IPS-20b (cell line): ENCODE data around the gene PFAS.
"Not testable (repeated sequence)": the region's sequence is repeated elsewhere in the genome, so short reads cannot be mapped to it uniquely, and the experiment has no call there.

Source experiments
- H3K27ac ChIP-seq: one replicate; pipeline ENCODE4 v1.5.1; 2013; ENCODE audit warnings: low read length
- H3K27me3 ChIP-seq: 2 replicates; pipeline ENCODE4 v1.6.1; 2013; ENCODE audit warnings: mild to moderate bottlenecking, low read length, inconsistent platforms; ENCODE audit not compliant: insufficient read depth
- H3K36me3 ChIP-seq: 2 replicates; pipeline ENCODE4 v1.6.1; 2013; ENCODE audit warnings: low read depth, mild to moderate bottlenecking, inconsistent platforms, low read length, moderate library complexity; ENCODE audit not compliant: insufficient read depth
- H3K4me1 ChIP-seq: 2 replicates; pipeline ENCODE4 v1.6.1; 2013; ENCODE audit warnings: mild to moderate bottlenecking, control low read depth, inconsistent platforms, low read length, moderate library complexity; ENCODE audit not compliant: insufficient read depth
- H3K4me3 ChIP-seq: 2 replicates; pipeline ENCODE4 v1.5.1; 2013; ENCODE audit warnings: mild to moderate bottlenecking, low read length, inconsistent platforms
- H3K9ac ChIP-seq: 2 replicates; pipeline ENCODE4 v1.6.1; 2013; ENCODE audit warnings: low read depth, mild to moderate bottlenecking, inconsistent platforms, low read length, moderate library complexity
- H3K9me3 ChIP-seq: 2 replicates; pipeline ENCODE4 v1.6.1; 2013; ENCODE audit warnings: mild to moderate bottlenecking, low read depth, low read length, inconsistent platforms; ENCODE audit not compliant: insufficient read depth

The PFAS gene

GRCh38 chr17:8234361-8235270 lies 14.5 kb upstream of the PFAS start:
- Histone ChIP-seq H3K27me3 (no peaks in the 10 kb centered on the region), H3K36me3 (peaks cover 94% of the 10 kb centered on the region), H3K9me3 (no peaks in the 10 kb centered on the region), H3K27ac (no peak overlapping the region), H3K4me3 (no peak overlapping the region), H3K4me1 (no peaks in the 10 kb centered on the region), H3K9ac (no peak overlapping the region)

- Histone ChIP-seq H3K27me3 (no peaks in the 10 kb centered on the region), H3K9me3 (no peaks in the 10 kb centered on the region), H3K4me1 (no peaks in the 10 kb centered on the region), H3K9ac (no peak overlapping the region), H3K4me3 (no peak overlapping the region), H3K36me3 (peaks cover 87% of the 10 kb centered on the region), H3K27ac (no peak overlapping the region)
Measured at GRCh38 chr17:8235676-8236075, 13.4 kb upstream of the PFAS start.

- H3K27ac ChIP-seq = no peak overlapping the region
- no peaks in the 10 kb centered on the region for H3K27me3 ChIP-seq
- H3K9ac ChIP-seq = no peak overlapping the region
- H3K4me3 ChIP-seq = no peak overlapping the region
- no peaks in the 10 kb centered on the region for H3K4me1 ChIP-seq
- H3K36me3 ChIP-seq = peaks cover 80% of the 10 kb centered on the region
- H3K9me3 ChIP-seq = no peaks in the 10 kb centered on the region
Measured at GRCh38 chr17:8237175-8237574, 11.9 kb upstream of the PFAS start.

- H3K9me3 ChIP-seq = no peaks in the 10 kb centered on the region
- peaks cover 73% of the 10 kb centered on the region for H3K36me3 ChIP-seq
- H3K4me1 ChIP-seq = no peaks in the 10 kb centered on the region
- H3K27ac ChIP-seq = no peak overlapping the region
- H3K9ac ChIP-seq = no peak overlapping the region
- no peaks in the 10 kb centered on the region for H3K27me3 ChIP-seq
- no peak overlapping the region for H3K4me3 ChIP-seq
Measured at GRCh38 chr17:8237886-8238285, 11.2 kb upstream of the PFAS start.

GRCh38 chr17:8243827-8244226 lies 5.3 kb upstream of the PFAS start:
- Histone ChIP-seq H3K36me3 (peaks cover 22% of the 10 kb centered on the region; the same call in 1 of the 2 replicates), H3K9ac (no peak overlapping the region), H3K4me3 (no peak overlapping the region), H3K27ac (no peak overlapping the region), H3K4me1 (no peaks in the 10 kb centered on the region), H3K27me3 (no peaks in the 10 kb centered on the region), H3K9me3 (no peaks in the 10 kb centered on the region)

DNA sequence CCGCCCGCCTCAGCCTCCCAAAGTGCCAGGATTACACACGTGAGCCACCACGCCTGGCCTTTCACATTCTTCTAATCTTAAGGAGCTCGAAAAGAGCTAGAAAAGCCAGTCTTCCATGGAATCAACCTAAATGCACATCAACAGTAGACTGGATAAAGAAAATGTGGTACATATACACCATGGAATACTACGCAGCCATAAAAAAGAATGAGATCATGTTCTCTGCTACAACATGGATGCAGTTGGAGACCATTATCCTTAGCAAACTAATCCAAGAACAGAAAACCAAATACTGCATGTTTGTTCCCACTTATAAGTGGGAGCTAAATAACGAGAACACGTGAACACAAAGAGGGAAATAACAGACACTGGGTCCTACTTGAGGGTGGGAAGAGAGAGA lies 4.3 kb upstream of the PFAS start:
- Histone ChIP-seq H3K4me1 (no peaks in the 10 kb centered on the region), H3K9ac (no peak overlapping the region), H3K4me3 (no peak overlapping the region), H3K9me3 (no peaks in the 10 kb centered on the region), H3K36me3 (peaks cover 16% of the 10 kb centered on the region; the same call in 1 of the 2 replicates), H3K27me3 (no peaks in the 10 kb centered on the region), H3K27ac (no peak overlapping the region)

DNA sequence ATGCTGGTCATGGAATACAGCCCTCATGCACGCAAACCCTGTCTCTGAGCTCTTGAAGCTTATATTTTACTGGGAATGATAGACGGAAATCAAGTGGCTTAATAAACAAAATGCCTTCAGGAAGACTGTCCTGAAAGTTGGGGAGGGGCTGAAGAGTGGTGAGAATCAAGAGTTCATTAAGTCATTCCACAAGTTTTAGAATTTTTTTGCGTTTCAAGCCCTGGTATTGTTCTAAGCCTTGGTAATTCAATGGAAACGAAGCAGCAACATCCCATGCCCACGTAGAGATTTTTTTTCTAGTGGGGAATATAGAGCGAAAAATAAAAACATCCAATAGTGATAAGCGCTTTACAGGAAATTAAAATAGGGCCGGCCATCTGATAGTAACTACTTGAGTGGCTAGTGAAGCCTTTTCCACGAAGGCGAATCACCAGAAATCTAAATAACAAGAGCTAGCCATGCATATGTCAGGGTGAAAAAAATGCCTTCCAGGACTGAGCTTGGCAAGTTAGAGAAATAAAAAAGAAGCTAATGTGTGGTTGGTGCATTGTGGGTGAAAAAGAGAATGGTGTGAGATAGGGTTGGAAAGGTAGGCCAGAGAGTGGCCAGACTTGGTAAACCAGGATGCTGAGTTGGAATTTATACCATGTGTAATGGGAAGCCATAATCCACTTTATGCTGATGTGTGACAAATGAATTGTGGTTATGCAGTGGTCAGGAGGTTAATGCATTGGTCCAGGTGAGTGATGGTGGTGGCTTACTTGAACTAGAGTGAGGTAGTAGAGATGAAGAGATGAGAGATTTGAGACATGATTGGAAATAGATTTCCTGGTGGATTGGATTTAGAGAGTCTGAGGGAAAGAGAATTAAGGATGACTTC lies 772 bp downstream of the PFAS start:
- H3K9ac ChIP-seq = peak overlapping the region; percentile 98
- peak overlapping the region; percentile 70 for H3K27ac ChIP-seq
- peaks cover 7% of the 10 kb centered on the region; the same call in 1 of the 2 replicates for H3K4me1 ChIP-seq
- no peaks in the 10 kb centered on the region for H3K27me3 ChIP-seq
- H3K9me3 ChIP-seq = no peaks in the 10 kb centered on the region
- peak overlapping the region; percentile 93 for H3K4me3 ChIP-seq
- H3K36me3 ChIP-seq = peaks cover 26% of the 10 kb centered on the region

- H3K4me3 ChIP-seq, H3K9me3 ChIP-seq, H3K4me1 ChIP-seq, H3K27ac ChIP-seq, H3K27me3 ChIP-seq, H3K9ac ChIP-seq: not testable (repeated sequence)
- peaks cover 36% of the 10 kb centered on the region for H3K36me3 ChIP-seq
Measured at GRCh38 chr17:8251411-8251810, 2.3 kb downstream of the PFAS start.

DNA sequence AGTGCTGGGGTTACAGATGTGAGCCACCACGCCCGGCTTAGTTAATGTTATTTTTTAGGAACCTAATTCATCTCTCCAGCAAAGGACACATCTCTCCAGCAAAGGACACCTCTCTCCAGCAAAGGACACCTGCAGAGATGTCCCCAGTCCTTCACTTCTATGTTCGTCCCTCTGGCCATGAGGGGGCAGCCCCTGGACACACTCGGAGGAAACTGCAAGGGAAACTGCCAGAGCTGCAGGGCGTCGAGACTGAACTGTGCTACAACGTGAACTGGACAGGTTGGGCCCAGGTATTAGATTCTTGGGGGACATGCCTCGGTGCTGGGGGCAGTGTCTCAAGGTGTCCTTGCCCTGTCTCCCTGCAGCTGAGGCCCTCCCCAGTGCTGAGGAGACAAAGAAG lies 4.7 kb downstream of the PFAS start:
- Histone ChIP-seq H3K9ac (no peak overlapping the region), H3K27me3 (no peaks in the 10 kb centered on the region), H3K27ac (no peak overlapping the region), H3K4me3 (no peak overlapping the region), H3K36me3 (peaks cover 58% of the 10 kb centered on the region), H3K4me1 (peaks cover 7% of the 10 kb centered on the region; the same call in 1 of the 2 replicates), H3K9me3 (no peaks in the 10 kb centered on the region)

DNA sequence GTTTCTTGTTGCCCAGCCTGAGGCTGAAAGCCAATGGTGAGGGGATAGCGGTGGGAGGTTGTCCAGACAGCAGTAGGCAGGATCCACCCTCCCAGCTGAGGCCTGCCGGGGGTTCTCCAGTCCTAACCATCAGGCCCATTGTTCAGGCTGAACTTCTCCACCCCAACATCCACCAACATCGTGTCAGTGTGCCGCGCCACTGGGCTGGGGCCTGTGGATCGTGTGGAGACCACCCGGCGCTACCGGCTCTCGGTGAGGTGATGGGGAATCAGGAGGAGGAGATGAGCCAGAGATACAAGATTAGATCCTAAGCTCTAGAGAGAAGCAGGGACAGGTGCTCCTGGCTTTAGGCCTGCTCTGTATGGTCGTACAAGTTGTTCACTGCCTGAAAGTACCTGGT lies 5.8 kb downstream of the PFAS start:
- Histone ChIP-seq H3K4me1 (peaks cover 7% of the 10 kb centered on the region; the same call in 1 of the 2 replicates), H3K36me3 (peaks cover 68% of the 10 kb centered on the region), H3K27me3 (no peaks in the 10 kb centered on the region), H3K4me3 (no peak overlapping the region), H3K27ac (no peak overlapping the region), H3K9ac (no peak overlapping the region), H3K9me3 (no peaks in the 10 kb centered on the region)

- Histone ChIP-seq H3K36me3 (peaks cover 74% of the 10 kb centered on the region), H3K9me3 (no peaks in the 10 kb centered on the region), H3K4me3 (no peak overlapping the region), H3K27ac (no peak overlapping the region), H3K4me1 (0 out of 2 replicates have a peak, but pooled peaks cover 2% of the 10 kb centered on the region), H3K9ac (no peak overlapping the region), H3K27me3 (no peaks in the 10 kb centered on the region)
Measured at GRCh38 chr17:8255499-8255898, 6.4 kb downstream of the PFAS start.
